GM19324 (cell line): ENCODE measurements around the gene IL17REL.

Source experiments
- ATAC-seq: cut with Tn5 transposase; IDR thresholded peaks from one replicate; pipeline ENCODE4 v1.9.1; 2021; ENCODE audit warnings: mild to moderate bottlenecking, moderate library complexity; ENCODE audit not compliant: unreplicated experiment, low FRiP score

IL17REL gene

GRCh38 chr22:50008151-50009040 is 4.2 kb downstream of the IL17REL start:
- no peak for ATAC-seq

- no peak for ATAC-seq
These were observed 5.5 kb downstream of the IL17REL start for GRCh38 chr22:50007057-50007511.

GRCh38 chr22:50004918-50005317 is 7.6 kb downstream of the IL17REL start:
- no peak for ATAC-seq

- no peak for ATAC-seq
These were observed 9.8 kb downstream of the IL17REL start for GRCh38 chr22:50002791-50003190.

GRCh38 chr22:50001388-50002231 is 11.0 kb downstream of the IL17REL start:
- no peak for ATAC-seq

GRCh38 chr22:50000587-50001387 is 11.8 kb downstream of the IL17REL start:
- ATAC-seq, result no peak

GRCh38 chr22:49999946-50000586 is 12.5 kb downstream of the IL17REL start:
- no peak for ATAC-seq

- no peak for ATAC-seq
These were observed 13.3 kb downstream of the IL17REL start for GRCh38 chr22:49999063-49999945.

- ATAC-seq, result no peak
These were observed 13.9 kb downstream of the IL17REL start for GRCh38 chr22:49998718-49999062.

GRCh38 chr22:49997932-49998717 is 14.4 kb downstream of the IL17REL start:
- ATAC-seq, result no peak

- no peak for ATAC-seq
These were observed 15.3 kb downstream of the IL17REL start for GRCh38 chr22:49997251-49997599.

GRCh38 chr22:49996518-49997250 is 15.9 kb downstream of the IL17REL start:
- ATAC-seq, result no peak

GRCh38 chr22:49996119-49996517 is 16.4 kb downstream of the IL17REL start:
- no peak for ATAC-seq

- no peak for ATAC-seq
These were observed 17.0 kb downstream of the IL17REL start for GRCh38 chr22:49995361-49996118.

- no peak for ATAC-seq
These were observed 17.6 kb downstream of the IL17REL start for GRCh38 chr22:49995041-49995360.

- ATAC-seq, result no peak
These were observed 18.1 kb downstream of the IL17REL start for GRCh38 chr22:49994361-49995040.
